Neural progenitor cell (in vitro differentiated cells): ENCODE measurements around the gene C22orf15. TPM values are rescaled to one million over a fixed set of nuclear protein-coding genes. Genes with fewer than 3 reads are reported as not detected.
A peak's percentile ranks its signal among the peaks of the same experiment; 100 is the strongest.

Source experiments
- DNase-seq: peaks from one replicate; pipeline ENCODE4 v3.0.0-alpha.2; 2016; ENCODE audit warnings: low spot score
- H2AFZ ChIP-seq: fragments of 200-600 bp; sonication (generic); replicated peaks from 2 replicates; pipeline ENCODE4 v1.6.1; 2016; ENCODE audit warnings: antibody characterized with exemption
- H3F3A ChIP-seq: fragments of 200-600 bp; sonication (generic); 2 replicates; pipeline ENCODE4 v1.6.1; 2016; ENCODE audit warnings: antibody characterized with exemption, low read depth
- H3K27ac ChIP-seq: fragments of 200-600 bp; sonication (generic); 2 replicates; pipeline ENCODE4 v1.5.1; 2016; ENCODE audit warnings: mild to moderate bottlenecking
- H3K27me3 ChIP-seq: fragments of 200-600 bp; sonication (generic); 2 replicates; pipeline ENCODE4 v1.6.1; 2016; ENCODE audit warnings: mild to moderate bottlenecking, moderate library complexity
- H3K36me3 ChIP-seq: fragments of 200-600 bp; sonication (generic); 2 replicates; pipeline ENCODE4 v1.5.1; 2016
- H3K4me1 ChIP-seq: fragments of 200-600 bp; sonication (generic); 2 replicates; pipeline ENCODE4 v1.6.1; 2016; ENCODE audit warnings: mixed run types
- H3K4me2 ChIP-seq: fragments of 200-600 bp; sonication (generic); 2 replicates; pipeline ENCODE4 v1.6.1; 2016
- H3K4me3 ChIP-seq: fragments of 200-600 bp; sonication (generic); 2 replicates; pipeline ENCODE4 v1.5.1; 2016
- H3K79me2 ChIP-seq: fragments of 200-600 bp; sonication (generic); 2 replicates; pipeline ENCODE4 v1.6.1; 2016; ENCODE audit warnings: low read depth
- H3K9ac ChIP-seq: fragments of 200-600 bp; sonication (generic); 2 replicates; pipeline ENCODE4 v1.6.1; 2016
- H3K9me3 ChIP-seq: fragments of 200-600 bp; sonication (generic); 2 replicates; pipeline ENCODE4 v1.5.1; 2016; ENCODE audit warnings: low read depth
- H4K20me1 ChIP-seq: fragments of 200-600 bp; sonication (generic); 2 replicates; pipeline ENCODE4 v1.6.1; 2016; ENCODE audit warnings: low read depth
- H3K27ac Mint-ChIP-seq: 3 replicates; pipeline ENCODE4 v1.8.0; 2021; ENCODE audit warnings: mixed read lengths
- H3K27me3 Mint-ChIP-seq: 2 replicates; pipeline ENCODE4 v1.8.0; 2022; ENCODE audit warnings: low read depth, mild to moderate bottlenecking, inconsistent platforms, moderate library complexity, mixed read lengths; ENCODE audit not compliant: insufficient read depth
- H3K36me3 Mint-ChIP-seq: 3 replicates; pipeline ENCODE4 v1.8.0; 2021; ENCODE audit warnings: mixed read lengths
- H3K4me1 Mint-ChIP-seq: 3 replicates; pipeline ENCODE4 v1.8.0; 2021; ENCODE audit warnings: mixed read lengths
- H3K4me3 Mint-ChIP-seq: 3 replicates; pipeline ENCODE4 v1.8.0; 2021; ENCODE audit warnings: mild to moderate bottlenecking, moderate library complexity, mixed read lengths
- H3K9me3 Mint-ChIP-seq: 3 replicates; pipeline ENCODE4 v1.8.0; 2020; ENCODE audit warnings: mixed read lengths
- CTCF ChIP-seq: fragments of 200-600 bp; sonication (generic); IDR thresholded peaks from 2 replicates; pipeline ENCODE4 v1.5.1; 2017; ENCODE audit warnings: antibody characterized with exemption, mild to moderate bottlenecking
- EZH2 ChIP-seq: fragments of 200-600 bp; sonication (generic); IDR thresholded peaks from 2 replicates; pipeline ENCODE4 v1.6.1; 2017; ENCODE audit warnings: antibody characterized with exemption, mild to moderate bottlenecking, moderate library complexity
- EZH2phosphoT487 ChIP-seq: fragments of 200-600 bp; sonication (generic); IDR thresholded peaks from 2 replicates; pipeline ENCODE4 v1.6.1; 2017; ENCODE audit warnings: antibody characterized with exemption
- total RNA-seq: library from RNA; depleted of rRNA; stranded (reverse); fragments of >200 nt; gene quantifications from 2 replicates; pipeline ENCODE4 v1.2.3, GENCODE V29; 2015; ENCODE audit warnings: low replicate concordance

Gene C22orf15
- total RNA-seq, 1 donor from 2014 or later = 0.56 TPM

- Mint-ChIP-seq H3K9me3 (no peaks in the 10 kb centered on the region), H3K27me3 (peaks cover 6% of the 10 kb centered on the region), H3K27ac (peak overlapping the region; percentile 2)
Measured at GRCh38 chr22:23744485-23744884, 18.3 kb upstream of the C22orf15 start.

GRCh38 chr22:23745791-23746190 lies 17.0 kb upstream of the C22orf15 start:
- Mint-ChIP-seq H3K36me3 (peaks cover 25% of the 10 kb centered on the region), H3K9me3 (no peaks in the 10 kb centered on the region), H3K27me3 (peaks cover 4% of the 10 kb centered on the region), H3K4me3 (no peak overlapping the region), H3K27ac (no peak overlapping the region), H3K4me1 (peaks cover 11% of the 10 kb centered on the region)
- no peak for DNase-seq
- TF ChIP-seq EZH2 (no peak), CTCF (no peak), EZH2phosphoT487 (no peak)
- H3K4me2 ChIP-seq = no peak overlapping the region
- H3F3A ChIP-seq = no peaks in the 10 kb centered on the region
- H3K4me3 ChIP-seq = no peak overlapping the region
- H3K9ac ChIP-seq = no peak overlapping the region
- no peaks in the 10 kb centered on the region for H3K27me3 ChIP-seq
- H3K4me1 ChIP-seq = peaks cover 7% of the 10 kb centered on the region
- H3K9me3 ChIP-seq = no peaks in the 10 kb centered on the region
- H3K27ac ChIP-seq = no peak overlapping the region
- no peaks in the 10 kb centered on the region for H3K36me3 ChIP-seq
- no peak overlapping the region for H2AFZ ChIP-seq
- H4K20me1 ChIP-seq = no peaks in the 10 kb centered on the region
- no peaks in the 10 kb centered on the region for H3K79me2 ChIP-seq

More at GRCh38 chr22:23744485-23744884, 18.3 kb upstream of the C22orf15 start:
- Histone ChIP-seq H3K36me3 (no peaks in the 10 kb centered on the region), H3K79me2 (no peaks in the 10 kb centered on the region), H2AFZ (no peak overlapping the region), H3K4me2 (no peak overlapping the region), H3K4me1 (no peaks in the 10 kb centered on the region), H3K9me3 (no peaks in the 10 kb centered on the region), H3K9ac (no peak overlapping the region), H4K20me1 (no peaks in the 10 kb centered on the region), H3K4me3 (no peak overlapping the region), H3F3A (no peaks in the 10 kb centered on the region), H3K27ac (no peak overlapping the region), H3K27me3 (no peaks in the 10 kb centered on the region)
- H3K4me3 Mint-ChIP-seq = peak overlapping the region; percentile 42
- no peak for TF ChIP-seq EZH2phosphoT487
- no peak for TF ChIP-seq CTCF
- DNase-seq = no peak
- H3K36me3 Mint-ChIP-seq = peaks cover 27% of the 10 kb centered on the region
- H3K4me1 Mint-ChIP-seq = peaks cover under 1% of the 10 kb centered on the region

- TF ChIP-seq EZH2phosphoT487 = no peak
- TF ChIP-seq EZH2 = no peak
- no peak for TF ChIP-seq CTCF
- H3K79me2 ChIP-seq = no peaks in the 10 kb centered on the region
- Mint-ChIP-seq H3K27ac (no peak overlapping the region), H3K27me3 (peaks cover 5% of the 10 kb centered on the region), H3K4me1 (peaks cover 24% of the 10 kb centered on the region), H3K9me3 (no peaks in the 10 kb centered on the region), H3K36me3 (peaks cover 7% of the 10 kb centered on the region), H3K4me3 (peak overlapping the region; percentile 86)
- peak overlapping the region; percentile 95 for H3K4me2 ChIP-seq
- H3K9ac ChIP-seq = no peak overlapping the region
- no peaks in the 10 kb centered on the region for H3K27me3 ChIP-seq
- H3K36me3 ChIP-seq = no peaks in the 10 kb centered on the region
- H3K27ac ChIP-seq = no peak overlapping the region
- no peak overlapping the region for H2AFZ ChIP-seq
- peaks cover 7% of the 10 kb centered on the region for H3K4me1 ChIP-seq
- H3K9me3 ChIP-seq = no peaks in the 10 kb centered on the region
- no peaks in the 10 kb centered on the region for H4K20me1 ChIP-seq
- H3K4me3 ChIP-seq = peak overlapping the region; percentile 88
- H3F3A ChIP-seq = peaks cover 9% of the 10 kb centered on the region
- no peak for DNase-seq
Measured at GRCh38 chr22:23749841-23750301, 12.9 kb upstream of the C22orf15 start.
